ENCODE measurements around the gene CT45A9.

DNA sequence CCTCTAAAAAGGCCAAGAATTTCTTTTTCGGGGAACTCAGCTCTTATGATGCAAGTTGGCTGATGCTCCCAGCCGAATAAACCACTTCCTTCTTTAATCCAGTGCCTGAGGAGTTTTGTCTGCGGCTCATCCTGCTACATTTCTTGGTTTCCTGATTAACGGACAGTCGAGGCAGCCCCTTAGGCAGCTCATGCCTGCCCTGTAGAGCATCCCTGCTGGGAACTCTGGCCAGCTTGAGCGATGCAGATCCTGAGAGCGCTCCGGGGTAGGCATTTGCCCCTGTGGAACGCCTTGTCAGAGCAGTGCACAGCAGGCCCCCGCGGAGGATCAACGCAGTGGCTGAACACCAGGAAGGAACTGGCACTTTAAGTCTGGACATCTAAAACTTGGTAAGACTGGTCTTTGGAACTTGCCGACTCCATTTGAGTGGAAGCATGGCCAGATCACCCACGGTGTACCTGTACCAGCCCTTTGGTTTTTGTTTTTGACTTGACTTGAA lies 18.5 kb upstream of the CT45A9 start:
- TF ChIP-seq, protein P1, sequence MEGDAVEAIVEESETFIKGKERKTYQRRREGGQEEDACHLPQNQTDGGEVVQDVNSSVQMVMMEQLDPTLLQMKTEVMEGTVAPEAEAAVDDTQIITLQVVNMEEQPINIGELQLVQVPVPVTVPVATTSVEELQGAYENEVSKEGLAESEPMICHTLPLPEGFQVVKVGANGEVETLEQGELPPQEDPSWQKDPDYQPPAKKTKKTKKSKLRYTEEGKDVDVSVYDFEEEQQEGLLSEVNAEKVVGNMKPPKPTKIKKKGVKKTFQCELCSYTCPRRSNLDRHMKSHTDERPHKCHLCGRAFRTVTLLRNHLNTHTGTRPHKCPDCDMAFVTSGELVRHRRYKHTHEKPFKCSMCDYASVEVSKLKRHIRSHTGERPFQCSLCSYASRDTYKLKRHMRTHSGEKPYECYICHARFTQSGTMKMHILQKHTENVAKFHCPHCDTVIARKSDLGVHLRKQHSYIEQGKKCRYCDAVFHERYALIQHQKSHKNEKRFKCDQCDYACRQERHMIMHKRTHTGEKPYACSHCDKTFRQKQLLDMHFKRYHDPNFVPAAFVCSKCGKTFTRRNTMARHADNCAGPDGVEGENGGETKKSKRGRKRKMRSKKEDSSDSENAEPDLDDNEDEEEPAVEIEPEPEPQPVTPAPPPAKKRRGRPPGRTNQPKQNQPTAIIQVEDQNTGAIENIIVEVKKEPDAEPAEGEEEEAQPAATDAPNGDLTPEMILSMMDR (conservative IDR thresholded peaks at IDR 0.05; ENCODE audit: low read depth, low read length) = no peak
- TF ChIP-seq EZH2 (IDR thresholded peaks at IDR 0.05; ENCODE audit: borderline replicate concordance, low read depth, low read length, poor library complexity, severe bottlenecking) = no peak

Measured in A673 (cell line).